Mesenchymal stem cell (in vitro differentiated cells and primary cell): ENCODE results near the gene CYP2F1.

Experiments
- DNase-seq: peaks from one replicate; pipeline ENCODE4 v3.0.0-alpha.2; 2013
- H2AFZ ChIP-seq: one replicate; pipeline ENCODE4 v1.6.1; 2013; ENCODE audit warnings: low read depth, mild to moderate bottlenecking, control low read depth, inconsistent platforms, low read length, moderate library complexity
- H2AK5ac ChIP-seq: 2 replicates; pipeline ENCODE4 v1.6.1; 2013; ENCODE audit warnings: low read length, moderate library complexity, mild to moderate bottlenecking, inconsistent platforms; ENCODE audit not compliant: severe bottlenecking
- H2BK120ac ChIP-seq: one replicate; pipeline ENCODE4 v1.6.1; 2013; ENCODE audit warnings: low read depth, mild to moderate bottlenecking, inconsistent platforms, low read length, moderate library complexity
- H2BK12ac ChIP-seq, 2 experiments: one replicate each; pipeline ENCODE4 v1.6.1; 2013; ENCODE audit warnings: inconsistent platforms in 2 of 2, low read length in 2 of 2, mild to moderate bottlenecking in 2 of 2, moderate library complexity in 2 of 2, control low read depth in 1 of 2
- H2BK15ac ChIP-seq: one replicate; pipeline ENCODE4 v1.6.1; 2013; ENCODE audit warnings: mild to moderate bottlenecking, low read depth, inconsistent platforms; ENCODE audit not compliant: poor library complexity, severe bottlenecking
- H2BK5ac ChIP-seq: 2 replicates; pipeline ENCODE4 v1.6.1; 2013; ENCODE audit warnings: low read depth, mild to moderate bottlenecking, low read length, control low read depth, inconsistent platforms; ENCODE audit not compliant: poor library complexity, severe bottlenecking
- H3K14ac ChIP-seq, 2 experiments: one replicate each; pipeline ENCODE4 v1.6.1; 2013; ENCODE audit warnings: inconsistent platforms in 2 of 2, low read length in 2 of 2, control low read depth in 1 of 2, mild to moderate bottlenecking in 1 of 2, moderate library complexity in 1 of 2
- H3K18ac ChIP-seq, 2 experiments: one replicate each; pipeline ENCODE4 v1.6.1; 2013; ENCODE audit warnings: inconsistent platforms in 2 of 2, low read length in 2 of 2, control low read depth in 1 of 2, low read depth in 1 of 2, mild to moderate bottlenecking in 1 of 2
- H3K23ac ChIP-seq, 2 experiments: one replicate each; pipeline ENCODE4 v1.6.1; 2013; ENCODE audit warnings: inconsistent platforms in 2 of 2, low read length in 2 of 2, mild to moderate bottlenecking in 2 of 2, moderate library complexity in 2 of 2, control low read depth in 1 of 2
- H3K27ac ChIP-seq: 2 replicates; pipeline ENCODE4 v1.5.1; 2013; ENCODE audit warnings: mild to moderate bottlenecking, moderate library complexity, low read length, control low read depth, inconsistent platforms; ENCODE audit not compliant: poor library complexity, severe bottlenecking
- H3K27me3 ChIP-seq, 2 experiments: 2 replicates each; pipeline versions ENCODE4 v1.6.1 to v1.7.0; 2013; ENCODE audit warnings: low read length in 2 of 2, mild to moderate bottlenecking in 2 of 2, moderate library complexity in 2 of 2, control low read depth in 1 of 2, inconsistent platforms in 1 of 2; ENCODE audit not compliant: control insufficient read depth in 1 of 2, insufficient read depth in 1 of 2
- H3K36me3 ChIP-seq, 2 experiments: 2 replicates each; pipeline versions ENCODE4 v1.6.1 to v1.7.0; 2013; ENCODE audit warnings: low read length in 2 of 2, control low read depth in 1 of 2, inconsistent platforms in 1 of 2, low read depth in 1 of 2, mild to moderate bottlenecking in 1 of 2; ENCODE audit not compliant: insufficient read depth in 2 of 2, control insufficient read depth in 1 of 2
- H3K4ac ChIP-seq, 2 experiments: one replicate each; pipeline ENCODE4 v1.6.1; 2013; ENCODE audit warnings: inconsistent platforms in 2 of 2, low read length in 2 of 2, mild to moderate bottlenecking in 2 of 2, moderate library complexity in 2 of 2, control low read depth in 1 of 2, low read depth in 1 of 2
- H3K4me1 ChIP-seq: 2 replicates; pipeline ENCODE4 v1.6.1; 2013; ENCODE audit warnings: low read depth, low read length, control low read depth; ENCODE audit not compliant: control insufficient read depth, insufficient read depth
- H3K4me2 ChIP-seq: 2 replicates; pipeline ENCODE4 v1.6.1; 2013; ENCODE audit warnings: low read length, mild to moderate bottlenecking, inconsistent platforms; ENCODE audit not compliant: poor library complexity, severe bottlenecking
- H3K4me3 ChIP-seq, 2 experiments: 2 replicates each; pipeline versions ENCODE4 v1.5.1 to v1.7.0; 2013; ENCODE audit warnings: low read length in 2 of 2, mild to moderate bottlenecking in 2 of 2, control low read depth in 1 of 2, low read depth in 1 of 2; ENCODE audit not compliant: insufficient read depth in 1 of 2
- H3K79me1 ChIP-seq: replicated peaks from 2 replicates; pipeline ENCODE4 v1.6.1; 2013; ENCODE audit warnings: mild to moderate bottlenecking, control low read depth, low read length, inconsistent platforms; ENCODE audit not compliant: poor library complexity, severe bottlenecking
- H3K9ac ChIP-seq: 2 replicates; pipeline ENCODE4 v1.7.0; 2013; ENCODE audit warnings: mild to moderate bottlenecking, low read length, moderate library complexity
- H3K9me3 ChIP-seq: 2 replicates; pipeline ENCODE4 v1.7.0; 2013; ENCODE audit warnings: mild to moderate bottlenecking, low read length; ENCODE audit not compliant: control insufficient read depth
- H4K8ac ChIP-seq: one replicate; pipeline ENCODE4 v1.6.1; 2013; ENCODE audit warnings: inconsistent platforms, mild to moderate bottlenecking, low read length, moderate library complexity
- H4K91ac ChIP-seq: one replicate; pipeline ENCODE4 v1.6.1; 2013; ENCODE audit warnings: mild to moderate bottlenecking, low read length, inconsistent platforms
- WGBS: methylation state at CpG from one replicate; pipeline ENCODE4 v1.1.7; 2013; ENCODE audit warnings: mixed read lengths; 5-methylcytosine and 5-hydroxymethylcytosine counted together

Gene CYP2F1

GRCh38 chr19:41166944-41167804 lies 52.9 kb downstream of the CYP2F1 start:
- Histone ChIP-seq H3K4me3 (no peak overlapping the region), H2BK5ac (no peak overlapping the region), H3K18ac (no peak overlapping the region), H3K23ac (no peak overlapping the region), H4K91ac (no peak overlapping the region), H3K4me2 (no peak overlapping the region), H3K27me3 (peaks cover 0 to 8% of the 10 kb centered on the region in 2 experiments), H3K27ac (no peak overlapping the region), H3K9me3 (no peaks in the 10 kb centered on the region), H2AFZ (no peak overlapping the region), H3K14ac (no peak overlapping the region), H2BK120ac (no peak overlapping the region), H2BK12ac (no peak overlapping the region), H3K4me1 (peaks cover 1% of the 10 kb centered on the region), H3K9ac (no peak overlapping the region), H2BK15ac (no peak overlapping the region), H3K36me3 (no peaks in the 10 kb centered on the region), H3K79me1 (no peaks in the 10 kb centered on the region), H4K8ac (no peak overlapping the region), H3K4ac (no peak overlapping the region), H2AK5ac (no peak overlapping the region)
- 88% methylated on average over 14 of the region's 14 CpGs for WGBS
- DNase-seq: no peak

- Histone ChIP-seq H2BK5ac (no peak overlapping the region), H3K4me2 (no peak overlapping the region), H2BK15ac (no peak overlapping the region), H3K27me3 (peaks cover 0 to 8% of the 10 kb centered on the region in 2 experiments), H3K4me3 (no peak overlapping the region), H3K9ac (no peak overlapping the region), H2BK120ac (no peak overlapping the region), H3K23ac (no peak overlapping the region), H2AK5ac (no peak overlapping the region), H4K8ac (no peak overlapping the region), H4K91ac (no peak overlapping the region), H3K14ac (peak overlapping the region in 1 of 2 experiments; percentile 19), H2AFZ (no peak overlapping the region), H3K18ac (no peak overlapping the region), H3K4ac (no peak overlapping the region), H3K27ac (no peak overlapping the region), H3K36me3 (no peaks in the 10 kb centered on the region), H2BK12ac (no peak overlapping the region), H3K4me1 (peaks cover 6% of the 10 kb centered on the region), H3K9me3 (no peaks in the 10 kb centered on the region), H3K79me1 (no peaks in the 10 kb centered on the region)
- 81% methylated on average over 6 of the region's 6 CpGs for whole genome bisulfite sequencing
- DNase-seq: no peak
These were observed 58.3 kb downstream of the CYP2F1 start for GRCh38 chr19:41172297-41173164.

- Histone ChIP-seq H3K9ac (no peak overlapping the region), H2BK12ac (peak overlapping the region in 1 of 2 experiments; percentile 39), H3K23ac (no peak overlapping the region), H2BK120ac (no peak overlapping the region), H2BK5ac (no peak overlapping the region), H4K8ac (no peak overlapping the region), H3K14ac (no peak overlapping the region), H3K36me3 (no peaks in the 10 kb centered on the region), H3K4me3 (no peak overlapping the region), H3K4me1 (peaks cover 6% of the 10 kb centered on the region), H4K91ac (peak overlapping the region; percentile 61), H3K79me1 (no peaks in the 10 kb centered on the region), H3K27me3 (peaks cover 0 to 8% of the 10 kb centered on the region in 2 experiments), H2AFZ (no peak overlapping the region), H3K18ac (no peak overlapping the region), H2AK5ac (no peak overlapping the region), H3K4ac (no peak overlapping the region), H3K27ac (no peak overlapping the region), H2BK15ac (no peak overlapping the region), H3K9me3 (no peaks in the 10 kb centered on the region), H3K4me2 (no peak overlapping the region)
- DNase-seq: no peak
- 93% methylated on average over 7 of the region's 15 CpGs for WGBS
These were observed 60.2 kb downstream of the CYP2F1 start for GRCh38 chr19:41174297-41174928.
